EL (cell line): Measurements from ENCODE around the gene C20orf141.
A peak's percentile ranks its signal among the peaks of the same experiment; 100 is the strongest.
"Not testable (repeated sequence)": the region's sequence is repeated elsewhere in the genome, so short reads cannot be mapped to it uniquely, and the experiment has no call there.

Experiments
- DNase-seq: peaks from one replicate; pipeline ENCODE4 v3.0.0-alpha.2; 2016

The C20orf141 gene

DNA sequence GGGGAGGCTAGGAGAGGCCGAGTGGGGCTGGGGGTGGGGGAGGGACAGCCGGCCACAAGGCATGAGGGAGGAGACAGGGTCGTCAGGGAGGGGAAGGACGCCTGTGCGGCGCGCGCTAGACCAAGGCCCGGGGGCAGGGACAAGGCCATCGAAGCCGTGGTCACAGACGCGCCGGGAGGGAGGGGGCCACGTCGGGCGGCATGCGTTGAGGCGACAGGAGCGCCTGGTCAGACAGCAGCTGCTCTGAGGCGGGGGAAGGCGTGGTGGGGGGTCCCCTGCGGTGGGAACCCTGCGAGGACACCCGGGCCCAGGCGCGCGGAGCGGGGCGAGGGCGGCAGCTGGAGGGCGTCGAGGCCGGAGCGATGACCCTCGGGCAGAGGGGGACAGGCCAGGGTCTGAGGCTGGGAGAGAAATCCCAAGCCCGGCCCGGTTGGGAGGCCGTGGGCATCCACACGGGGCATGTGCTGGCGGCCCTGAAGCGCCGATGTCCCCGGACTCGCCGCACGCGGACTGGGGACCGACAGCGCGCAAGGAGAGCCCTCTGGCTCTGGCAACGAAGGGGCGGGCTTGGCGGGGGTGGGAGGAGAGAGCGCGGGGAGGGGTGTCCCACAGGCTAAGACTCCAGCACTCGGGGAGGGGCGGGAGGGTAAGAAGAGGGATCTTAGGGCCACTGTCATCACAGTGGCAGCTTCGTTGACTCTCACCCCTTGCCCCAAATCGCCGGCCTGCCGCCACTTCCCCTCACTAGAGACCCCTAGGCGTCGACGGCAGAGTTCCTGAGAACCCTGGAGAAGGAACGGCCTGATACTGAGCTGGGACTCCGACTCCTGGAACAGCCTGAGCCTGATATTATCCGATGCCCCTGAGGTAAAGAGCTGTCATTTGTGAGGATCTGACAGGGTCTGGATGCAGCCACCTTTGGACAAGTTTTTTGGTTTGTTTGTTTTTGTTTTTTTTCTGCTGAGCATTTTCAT lies 6.4 kb downstream of the C20orf141 start:
- no peak for DNase-seq

DNA sequence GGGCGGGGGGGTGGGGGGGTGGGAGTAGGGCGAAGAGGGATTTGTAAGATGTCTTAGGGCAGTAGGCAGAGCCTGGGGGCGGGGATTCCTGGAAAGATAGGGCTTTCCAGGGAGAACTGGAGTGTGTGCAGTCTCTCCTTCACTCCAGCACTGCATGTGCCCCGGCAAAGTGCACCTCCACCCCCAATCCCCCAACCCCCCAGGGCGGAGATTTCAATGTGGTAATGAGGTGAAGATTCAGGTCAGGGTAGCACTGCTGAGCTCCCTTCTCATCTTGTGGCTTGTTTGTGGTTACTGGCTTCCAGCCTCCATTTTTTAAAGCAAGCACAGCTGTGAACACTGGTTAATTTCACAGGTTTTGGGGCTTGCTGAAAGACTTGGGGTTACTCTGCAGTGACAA lies 7.3 kb downstream of the C20orf141 start:
- peak; percentile 51 for DNase-seq

DNA sequence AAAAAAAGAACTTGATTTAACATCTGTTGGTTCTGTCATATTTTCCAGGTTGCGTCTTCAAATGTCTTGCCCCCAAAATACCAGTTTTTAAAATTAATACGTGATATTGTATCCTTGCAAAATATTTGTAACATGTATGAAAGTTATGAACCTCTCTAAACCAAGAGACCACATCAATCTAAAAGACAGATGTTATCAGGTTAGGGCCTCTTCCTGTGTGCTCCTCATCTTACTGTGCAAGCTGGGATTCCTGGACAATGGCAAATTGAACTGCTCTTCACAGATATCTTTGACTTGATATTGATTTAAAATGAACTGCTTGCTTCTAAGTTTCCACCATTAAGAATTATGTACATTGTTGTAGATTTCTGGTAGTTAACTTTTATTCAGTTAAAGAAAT lies 11.0 kb downstream of the C20orf141 start:
- no peak for DNase-seq

DNA sequence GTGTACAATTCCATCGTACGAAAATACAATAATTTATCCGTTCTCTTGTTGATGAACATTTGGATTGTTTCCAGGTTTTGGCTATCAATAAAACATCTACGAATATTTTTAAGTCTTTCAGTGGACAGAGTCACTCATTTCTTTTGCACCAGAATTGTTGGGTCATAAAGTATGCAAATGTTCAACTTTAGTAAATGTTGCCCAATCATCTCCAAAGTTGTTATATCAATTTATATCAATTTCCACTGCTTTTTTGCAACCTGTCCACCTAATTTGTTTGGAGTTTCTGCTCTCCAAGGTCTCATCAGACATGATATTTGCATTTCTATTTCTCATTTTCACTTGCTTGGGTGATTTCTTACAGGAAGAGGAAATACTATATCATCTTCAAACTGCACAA lies 11.9 kb downstream of the C20orf141 start:
- no peak for DNase-seq

DNA sequence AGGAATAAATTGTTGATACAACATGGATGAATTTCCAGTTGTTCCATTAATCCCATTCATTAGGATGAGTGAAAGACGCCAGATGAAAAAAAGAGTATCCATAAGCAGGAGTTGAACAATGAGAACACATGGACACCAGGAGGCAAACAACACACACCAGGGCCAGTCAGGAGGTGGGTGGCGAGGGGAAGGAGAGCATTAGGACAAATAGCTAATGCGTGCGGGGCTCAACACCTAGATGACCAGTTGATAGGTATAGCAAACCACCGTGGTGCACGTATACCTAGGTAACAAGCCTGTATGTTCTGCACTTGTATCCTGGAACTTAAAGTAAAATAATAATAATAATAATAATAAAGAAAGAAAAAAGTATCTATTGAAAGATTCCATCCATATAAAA lies 14.6 kb downstream of the C20orf141 start:
- no peak for DNase-seq

DNA sequence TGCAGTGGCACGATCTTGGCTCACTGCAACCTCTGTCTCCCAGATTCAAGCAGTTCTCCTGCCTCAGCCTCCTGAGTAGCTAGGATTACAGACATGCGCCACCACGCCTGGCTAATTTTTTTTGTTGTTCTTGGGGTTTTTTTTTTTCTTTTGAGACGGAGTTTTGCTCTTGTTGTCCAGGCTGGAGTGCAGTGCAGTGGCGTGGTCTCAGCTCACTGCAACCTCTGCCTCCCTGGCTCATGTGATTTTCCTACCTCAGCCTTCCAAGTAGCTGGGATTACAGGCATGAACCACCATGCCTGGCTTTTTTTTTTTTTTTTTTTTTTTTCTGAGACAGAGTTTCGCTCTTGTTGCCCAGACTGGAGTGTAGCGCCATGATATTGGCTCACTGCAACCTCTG lies 16.4 kb downstream of the C20orf141 start:
- not testable (repeated sequence) for DNase-seq

DNA sequence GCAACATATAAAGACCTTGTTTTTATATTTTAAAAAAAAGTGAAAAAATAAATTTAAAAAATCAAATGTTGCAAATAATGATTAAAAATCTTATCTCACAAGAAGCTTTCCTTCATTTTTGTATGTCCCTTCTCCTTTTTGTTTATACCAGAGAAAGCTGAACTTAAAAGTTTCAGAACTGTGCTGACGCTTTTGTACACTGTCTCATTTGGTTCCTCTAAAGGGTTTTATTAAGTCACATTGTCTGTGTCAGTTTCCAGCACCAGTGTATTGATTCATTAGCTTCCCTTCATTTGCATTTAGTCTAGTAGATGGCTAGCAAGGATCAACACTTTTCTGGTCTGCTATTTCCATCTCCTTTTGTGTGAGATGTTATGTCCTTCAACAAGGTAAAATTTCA lies 19.0 kb downstream of the C20orf141 start:
- DNase-seq = no peak

DNA sequence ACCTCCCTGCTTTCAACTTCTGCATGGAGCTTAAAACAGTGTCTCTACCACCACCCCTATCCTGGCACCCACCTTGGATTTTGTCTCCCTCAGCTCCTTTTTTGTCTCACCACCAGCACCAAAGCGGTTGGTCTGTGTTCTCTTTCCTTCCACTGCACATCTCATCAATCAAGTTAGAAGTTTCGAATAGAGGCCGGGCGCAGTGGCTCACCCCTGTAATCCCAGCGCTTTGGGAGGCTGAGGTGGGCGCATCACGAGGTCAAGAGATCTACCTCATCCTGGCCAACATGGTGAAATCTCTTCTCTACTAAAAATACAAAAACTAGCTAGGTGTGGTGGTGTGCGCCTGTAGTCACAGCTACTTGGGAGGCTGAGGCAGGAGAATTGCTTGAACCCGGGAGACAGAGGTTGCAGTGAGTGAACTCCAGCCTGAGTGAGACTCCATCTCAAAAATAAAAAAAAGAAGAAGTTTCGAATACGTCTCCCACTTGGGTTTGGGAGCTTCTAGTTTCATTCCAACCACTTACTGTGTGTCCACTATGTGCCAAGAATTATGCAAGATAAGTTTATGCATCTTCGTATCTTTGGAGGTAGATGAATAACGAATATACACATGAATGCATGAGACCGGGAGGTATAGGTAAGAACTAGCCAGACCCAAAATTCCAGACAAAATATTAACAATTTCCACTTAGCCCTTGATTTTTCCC lies 19.8 kb downstream of the C20orf141 start:
- DNase-seq = no peak

DNA sequence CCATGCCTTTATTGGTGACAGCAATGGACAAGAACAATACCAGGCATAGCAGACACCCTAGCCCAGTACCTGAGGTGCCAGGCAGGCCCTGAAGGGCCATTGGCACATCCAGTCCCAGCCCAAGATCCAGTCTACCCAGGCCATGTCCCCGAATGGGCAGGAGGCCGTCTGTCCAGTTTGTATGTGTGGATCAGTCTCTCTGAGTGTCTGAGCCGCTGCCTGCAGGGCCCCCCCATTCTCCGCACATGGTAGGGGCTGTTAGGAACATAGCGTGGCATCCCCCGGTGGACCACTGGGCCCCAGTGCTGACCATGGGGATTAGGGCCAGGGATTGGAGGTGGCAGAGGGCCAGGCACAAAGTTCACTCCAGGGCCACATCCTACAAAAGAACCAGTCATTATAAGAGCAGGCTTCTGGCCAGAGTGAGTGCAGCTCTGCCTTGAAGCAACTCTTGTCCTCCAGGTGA lies 20.6 kb downstream of the C20orf141 start:
- DNase-seq = no peak

DNA sequence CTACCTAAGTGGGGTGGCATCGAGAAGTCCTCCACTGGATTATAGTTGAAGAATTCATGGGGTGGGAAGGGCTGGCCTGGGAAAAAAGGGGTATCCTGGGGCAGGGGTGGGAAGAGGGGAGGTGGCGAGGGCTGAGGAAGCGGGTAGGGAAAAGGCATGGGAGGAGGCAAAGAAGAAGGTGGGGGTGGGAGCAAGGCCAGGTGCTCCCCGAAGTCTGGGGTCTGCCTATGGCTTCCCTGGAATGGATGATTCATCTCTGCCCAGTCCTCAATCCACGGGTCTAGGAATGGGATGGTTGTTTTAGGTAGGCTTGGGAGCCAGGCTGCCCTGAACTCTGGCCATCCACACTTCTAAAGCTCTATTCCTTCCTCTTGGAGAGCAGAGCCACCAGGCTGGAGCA lies 21.2 kb downstream of the C20orf141 start:
- DNase-seq = no peak

DNA sequence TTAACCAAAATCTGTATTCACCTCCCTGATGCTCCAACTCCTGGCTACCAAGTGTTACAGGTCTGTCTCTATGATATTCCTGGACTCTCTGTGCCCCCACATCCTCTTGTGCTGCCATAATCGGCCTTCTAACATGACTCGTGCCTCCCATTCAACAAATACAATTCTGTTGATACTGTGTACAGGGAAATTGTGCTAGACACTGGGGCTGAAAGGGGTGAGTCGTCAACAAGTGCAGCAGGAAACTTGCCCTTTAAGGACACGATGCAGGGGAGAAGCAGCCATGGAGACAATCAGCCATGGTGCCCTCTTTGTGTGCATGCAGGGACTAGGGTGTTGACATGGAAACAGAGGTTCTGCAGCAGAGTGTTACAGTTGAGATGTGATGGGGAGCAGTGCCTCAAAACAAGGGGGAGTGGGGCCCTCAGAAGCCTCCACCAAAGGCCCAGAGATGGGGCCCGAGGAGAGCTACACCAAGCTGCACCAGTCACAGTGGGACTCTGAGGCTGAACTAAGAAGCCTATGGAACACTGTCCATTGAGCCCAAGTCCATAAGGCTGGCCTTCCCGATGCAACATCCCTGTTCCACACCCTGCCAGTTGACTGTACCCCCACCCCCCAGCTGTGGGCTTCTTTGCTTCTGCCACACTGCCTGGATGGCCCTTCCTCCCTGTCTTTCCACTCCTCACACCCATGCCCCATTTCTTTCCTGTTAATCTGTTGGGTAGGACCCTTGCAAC lies 22.6 kb downstream of the C20orf141 start:
- no peak for DNase-seq

DNA sequence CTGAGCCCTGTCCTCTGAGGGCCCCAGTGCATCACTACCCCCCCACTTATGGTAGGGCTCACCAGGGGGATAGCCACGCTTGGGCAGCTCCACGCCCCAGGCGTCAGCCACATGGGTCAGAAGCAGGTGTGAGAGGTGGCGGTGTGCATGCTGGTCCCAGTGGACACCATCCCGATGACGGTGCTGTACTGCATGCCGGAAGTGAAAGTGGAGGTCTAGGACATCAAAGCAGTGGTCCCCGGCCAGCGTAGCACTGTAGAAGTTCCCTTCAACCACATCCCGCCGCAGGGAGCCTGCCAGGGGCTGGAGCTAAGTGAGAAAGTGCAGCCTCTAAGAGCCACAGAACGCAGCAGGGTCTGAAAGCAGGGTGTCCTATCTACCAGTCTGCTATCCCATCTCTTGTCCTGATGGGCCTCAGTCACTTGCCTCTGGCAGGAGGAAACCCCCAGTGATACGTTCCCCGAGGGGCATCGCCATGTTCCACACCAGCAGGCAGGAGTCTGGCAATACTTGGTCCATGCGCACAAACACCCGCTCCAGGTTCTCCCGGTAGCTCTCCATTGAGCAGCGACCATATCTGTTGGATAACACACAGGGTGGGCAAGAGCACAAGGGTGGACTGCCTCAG lies 23.5 kb downstream of the C20orf141 start:
- no peak for DNase-seq

DNA sequence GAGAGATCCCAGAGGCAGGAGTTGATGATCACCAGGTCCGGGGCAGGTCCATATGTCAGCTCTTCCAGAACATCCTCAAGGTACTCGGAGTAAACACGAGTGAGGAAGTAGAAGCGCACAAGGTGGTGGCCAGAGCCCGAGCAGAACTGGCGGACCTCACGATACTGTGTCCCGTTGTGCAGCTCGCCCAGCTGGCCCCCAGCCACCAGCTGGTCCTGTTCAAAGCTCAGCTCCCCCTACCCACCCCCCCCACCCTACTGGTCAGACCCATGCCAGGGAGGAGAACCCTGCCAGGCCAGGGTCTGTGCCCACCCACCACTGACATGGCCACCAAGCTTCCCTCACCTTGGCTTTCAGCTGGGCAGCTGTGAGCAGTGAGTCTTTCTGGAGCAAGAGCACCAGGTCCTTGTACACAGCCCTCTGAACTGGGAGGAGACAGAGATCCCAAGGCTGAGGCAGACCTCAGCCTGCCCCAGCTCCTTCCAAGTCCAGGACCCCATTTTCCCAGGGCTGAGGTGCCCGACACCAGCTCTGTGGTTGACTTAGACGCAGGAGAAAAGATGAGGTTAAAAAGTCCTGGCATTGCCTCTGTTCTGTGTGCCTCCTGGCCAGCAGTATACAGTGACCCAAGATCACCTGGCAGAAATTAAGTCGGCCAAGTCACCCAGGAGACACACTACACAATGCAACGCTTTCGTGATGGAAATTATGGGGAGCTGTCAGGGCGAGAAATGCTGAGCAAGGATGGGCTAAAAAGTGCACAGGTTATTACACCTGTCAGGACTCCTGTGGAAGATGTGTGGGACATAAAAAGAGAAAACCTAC lies 24.3 kb downstream of the C20orf141 start:
- no peak for DNase-seq

DNA sequence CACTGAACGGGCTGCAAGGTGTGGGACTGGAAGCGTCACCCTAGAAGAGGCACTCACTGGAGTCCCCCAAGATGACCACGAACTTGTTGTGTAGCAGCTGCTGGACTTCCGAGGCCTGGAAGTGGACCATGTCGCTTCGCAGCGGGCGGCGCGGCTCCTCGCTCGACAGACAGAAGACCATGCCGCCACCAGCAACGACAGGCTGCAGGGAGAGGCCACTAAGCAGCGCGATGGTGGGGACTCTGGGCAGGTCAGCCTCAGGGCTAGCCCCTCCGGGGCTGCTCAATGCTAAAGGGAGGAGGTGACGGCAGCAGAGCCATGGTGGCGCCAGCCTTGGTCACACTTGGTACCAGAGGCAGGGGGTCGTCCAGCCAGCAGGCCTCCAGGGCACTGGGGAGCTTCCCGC lies 24.9 kb downstream of the C20orf141 start:
- no peak for DNase-seq

DNA sequence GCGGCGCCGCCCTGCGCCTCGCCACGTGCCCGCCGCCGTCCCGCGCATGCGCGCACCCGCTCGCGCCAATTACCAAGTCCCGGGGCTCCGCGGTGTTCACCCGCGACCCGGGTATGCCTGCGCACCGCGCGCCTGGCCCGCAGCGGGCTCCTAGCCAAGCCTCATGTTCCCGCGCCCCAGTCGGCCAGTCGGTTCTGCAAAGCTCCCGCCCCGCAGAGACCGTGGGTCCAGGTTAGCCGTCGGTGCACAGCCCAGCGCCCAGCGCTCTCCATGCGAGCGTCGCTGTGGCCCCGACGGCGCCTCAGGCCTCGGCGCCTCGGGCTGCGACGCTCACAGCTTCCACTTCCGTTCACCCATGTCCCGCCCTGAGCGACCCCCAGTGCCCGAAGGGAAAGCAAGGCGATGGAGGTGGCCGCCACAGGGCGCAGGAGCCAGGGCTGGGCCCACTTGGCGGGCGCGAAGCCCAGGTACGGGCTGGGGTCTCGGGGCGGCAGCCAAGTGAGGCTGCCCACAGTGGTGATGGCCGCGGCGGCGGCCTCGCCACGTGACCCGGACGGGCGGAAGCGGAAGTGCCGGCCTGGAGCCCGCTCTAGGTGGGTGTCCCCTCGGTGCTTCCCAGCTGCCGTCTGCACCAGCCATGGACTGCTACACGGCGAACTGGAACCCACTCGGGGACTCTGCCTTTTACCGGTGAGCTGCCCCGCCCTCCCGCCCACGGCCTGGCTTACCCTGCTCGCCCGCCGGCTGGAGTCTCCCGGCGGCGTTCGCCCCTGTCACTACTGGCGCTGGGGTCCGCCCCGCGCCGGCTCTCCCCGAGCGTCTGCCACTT lies 25.6 kb downstream of the C20orf141 start, which contains the start of the genes PCED1A and VPS16:
PCED1A (minus strand) TSS at position 518 of the 829 bp plus-strand sequence. CDS start 743 bp downstream, outside the sequence.
VPS16 (plus strand) TSS at position 608 of the 829 bp plus-strand sequence; CDS start at position 638, 30 bp downstream.
- peak; percentile 87 for DNase-seq

DNA sequence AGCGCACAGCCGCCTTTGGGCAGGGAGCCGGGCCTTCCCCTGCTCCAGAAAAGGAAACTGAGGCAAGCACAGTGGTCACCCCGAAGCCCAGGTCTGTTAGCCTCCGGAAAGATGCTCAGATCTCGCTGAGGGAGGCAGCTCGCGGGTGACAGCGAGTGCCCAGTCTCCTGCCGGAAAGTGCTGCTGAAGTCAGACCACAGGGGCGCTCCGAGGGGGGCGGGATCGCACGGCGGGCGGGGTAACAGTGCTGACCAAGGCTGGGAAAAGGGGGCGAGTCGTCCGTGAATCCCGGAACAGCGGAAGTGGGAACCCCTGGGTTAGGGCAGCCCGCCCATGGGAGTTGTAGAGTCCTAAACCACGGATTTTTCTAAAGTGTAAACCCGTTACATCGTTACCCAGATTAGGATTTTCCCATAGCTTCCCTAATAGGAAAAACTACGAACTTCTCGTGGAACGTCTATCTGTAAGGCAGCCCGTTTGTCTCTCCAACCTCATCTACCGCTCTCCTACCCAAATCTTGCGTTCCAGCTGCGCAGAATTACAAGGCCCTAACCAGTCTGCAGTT lies 26.3 kb downstream of the C20orf141 start:
- DNase-seq = peak; percentile 85

DNA sequence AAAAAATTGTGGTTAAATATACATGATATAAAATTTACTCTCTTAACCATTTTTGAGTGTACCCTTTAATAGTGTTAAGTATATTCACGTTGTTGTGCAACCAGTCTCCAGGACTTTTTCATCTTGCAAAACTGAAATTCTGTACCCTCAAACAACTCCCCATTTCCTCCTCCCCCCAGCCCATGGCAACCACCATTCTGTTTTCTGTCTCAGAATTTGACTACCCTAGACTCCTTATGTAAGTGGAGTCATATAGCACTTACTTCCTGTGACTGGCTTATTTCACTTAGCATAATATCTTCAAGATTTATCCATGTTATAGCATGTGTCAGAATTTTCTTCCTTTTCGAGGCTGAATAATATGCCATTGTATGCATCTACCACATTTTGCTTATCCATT lies 30.8 kb downstream of the C20orf141 start:
- no peak for DNase-seq

DNA sequence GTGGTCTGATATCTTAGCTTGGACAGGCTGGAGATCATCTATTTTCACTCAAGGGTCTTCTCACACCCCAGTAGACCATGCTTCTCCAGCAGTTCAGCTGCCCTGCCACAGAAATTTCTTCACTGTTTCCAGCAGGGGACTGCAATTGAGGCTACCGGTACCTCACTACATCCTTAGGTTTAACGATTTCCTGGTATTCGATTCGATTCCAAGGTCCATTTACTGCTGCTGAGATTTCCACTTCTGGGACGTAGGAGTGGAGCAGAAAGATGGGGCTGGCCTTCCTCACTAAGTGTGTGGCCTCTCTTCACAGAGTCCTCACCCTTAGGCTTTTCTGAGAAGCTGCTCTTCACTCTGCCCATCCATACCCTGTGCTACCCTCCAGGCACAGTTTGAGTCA lies 31.9 kb downstream of the C20orf141 start:
- no peak for DNase-seq

DNA sequence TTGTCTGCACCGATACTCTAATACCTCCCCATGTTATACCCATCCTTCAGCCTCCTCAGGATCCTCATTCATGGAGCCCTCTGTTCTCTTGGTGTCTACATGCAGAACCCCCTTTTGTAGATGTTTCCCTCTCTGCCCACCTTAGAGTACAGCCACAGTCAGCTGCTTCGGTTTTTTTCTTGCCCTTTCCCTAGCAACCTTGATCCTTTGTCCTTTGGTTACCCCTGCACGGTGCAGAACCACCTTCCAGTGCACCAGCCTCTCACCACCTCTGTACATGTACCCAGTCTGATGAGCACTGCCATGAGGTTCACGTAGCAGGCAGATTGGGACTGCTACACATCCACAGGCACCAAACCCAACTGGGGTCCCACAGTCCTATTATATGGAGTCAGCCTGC lies 33.0 kb downstream of the C20orf141 start:
- DNase-seq = no peak

DNA sequence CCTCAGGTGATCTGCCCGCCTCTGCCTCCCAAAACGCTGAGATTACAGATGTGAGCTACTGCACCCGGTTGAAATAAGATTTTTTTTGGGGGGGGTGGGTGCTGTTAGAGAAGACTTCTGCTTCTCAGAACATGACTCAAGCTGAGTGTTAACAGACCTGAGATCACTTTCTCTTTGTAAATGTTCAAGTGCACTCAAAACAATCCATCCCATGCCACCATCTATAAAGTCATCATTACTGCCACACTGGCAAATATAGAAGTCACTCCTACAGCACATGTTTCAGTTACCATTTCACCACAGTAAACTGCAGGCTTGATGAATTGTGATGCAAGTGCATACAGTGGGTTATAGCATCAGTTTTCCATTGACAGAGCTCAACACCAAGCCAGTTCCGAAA lies 34.7 kb downstream of the C20orf141 start:
- DNase-seq = no peak
